Tibial artery (tissue), 4 donors: ENCODE measurements around the gene RERE.
A peak's percentile ranks its signal among the peaks of the same experiment; 100 is the strongest.

ENCODE experiments used
- DNase-seq, 2 donors: peaks; one replicate each; pipeline ENCODE4 v3.0.0-alpha.2; 2019
- H3K27ac ChIP-seq, 2 donors: fragments of 200-600 bp; sonication (generic) in 1 of 2; 1 replicate in 1 of 2; 2 replicates in 1 of 2; pipeline ENCODE4 v1.5.1; 2018 to 2019; ENCODE audit warnings: mild to moderate bottlenecking in 1 of 2
- H3K27me3 ChIP-seq, 2 donors: fragments of 200-600 bp; sonication (generic) in 1 of 2; one replicate each; pipeline versions ENCODE4 v1.5.1 to v1.6.0; 2016 to 2019
- H3K36me3 ChIP-seq, 3 donors: fragments of 200-600 bp; sonication (generic) in 2 of 3; one replicate each; pipeline ENCODE4 v1.5.1; 2016 to 2019; ENCODE audit warnings: mild to moderate bottlenecking in 2 of 3
- H3K4me1 ChIP-seq, 4 donors: fragments of 200-600 bp; sonication (generic) in 2 of 4; 1 replicate in 3 of 4; 2 replicates in 1 of 4; pipeline ENCODE4 v1.5.1; 2016 to 2019
- H3K4me3 ChIP-seq, 2 donors: fragments of 200-600 bp; sonication (generic) in 1 of 2; 1 replicate in 1 of 2; 2 replicates in 1 of 2; pipeline ENCODE4 v1.5.1; 2018 to 2019; ENCODE audit warnings: mild to moderate bottlenecking in 2 of 2
- H3K9me3 ChIP-seq, 3 donors: fragments of 200-600 bp; sonication (generic) in 1 of 3; one replicate each; pipeline ENCODE4 v1.5.1; 2016 to 2019
- intact Hi-C: fragments of 100-400 bp; cut with DNase I; formaldehyde crosslinking; loops from one replicate; pipeline ENCODE4 v1.15.0; 2023; ENCODE audit warnings: low total_unique reads
- TF ChIP-seq, protein P1 (sequence below), 2 experiments: fragments of 200-600 bp in 1 of 2; fragments of 450-650 bp in 1 of 2; IDR thresholded peaks; one replicate each; pipeline ENCODE4 v1.5.1; 2017 to 2019; ENCODE audit warnings: antibody characterized with exemption in 2 of 2, mild to moderate bottlenecking in 1 of 2, moderate library complexity in 1 of 2

RERE gene

DNA sequence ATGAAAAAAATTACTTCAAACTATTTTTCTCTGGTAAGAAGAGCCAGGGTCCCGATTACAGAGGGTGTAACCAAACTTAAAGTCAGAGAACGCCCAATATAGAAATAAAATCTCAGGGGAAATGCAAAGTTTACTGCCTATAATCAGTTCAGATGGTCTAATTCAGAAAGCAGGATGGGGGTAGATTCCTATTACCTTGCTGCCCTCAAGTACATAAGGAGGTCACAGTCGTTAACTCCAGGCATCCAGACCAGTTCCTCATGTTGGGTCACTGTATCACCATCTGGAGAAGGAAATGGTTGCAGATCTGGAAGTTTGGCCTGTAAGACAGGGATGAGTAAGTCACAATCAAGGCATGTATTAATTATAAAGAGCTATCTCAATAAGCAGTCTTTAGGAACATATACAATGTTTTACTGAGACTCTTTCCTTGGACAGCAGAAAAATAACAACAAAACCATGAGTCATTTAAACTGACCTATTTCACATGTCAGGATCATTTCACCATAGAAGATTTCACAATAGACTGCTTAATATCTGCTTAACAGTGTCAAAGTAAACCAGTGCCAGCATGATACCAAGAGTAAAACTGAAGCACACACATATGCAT lies 320.1 kb downstream of the RERE start:
- H3K9me3 ChIP-seq, result no peaks in the 10 kb centered on the region
- no peaks in the 10 kb centered on the region for H3K27me3 ChIP-seq
- peak overlapping the region; percentile 41 to 67 for H3K27ac ChIP-seq

DNA sequence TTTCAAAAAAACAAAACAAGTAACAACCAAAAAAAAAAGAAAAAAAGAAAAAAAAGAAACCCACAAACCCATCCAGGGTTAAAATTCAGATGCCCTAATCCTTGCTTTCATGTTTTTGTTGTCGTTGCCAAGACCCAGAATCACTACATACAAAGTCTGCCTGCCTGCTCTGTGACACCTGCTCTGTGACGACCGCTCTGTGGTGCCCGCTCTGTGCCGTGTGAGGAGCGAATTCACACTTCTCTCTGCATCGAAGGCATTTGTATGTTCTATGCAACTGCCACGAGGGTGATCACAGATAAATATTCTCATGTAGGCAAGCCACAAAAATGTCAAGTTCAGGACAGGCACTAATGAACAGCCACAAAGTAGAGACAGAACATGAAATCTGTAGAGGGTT lies 321.0 kb downstream of the RERE start:
- H3K9me3 ChIP-seq, result no peaks in the 10 kb centered on the region
- H3K36me3 ChIP-seq, result peaks cover 0 to 27% (median 9%) of the 10 kb centered on the region in 3 donors
- H3K27ac ChIP-seq, result peak overlapping the region; percentile 41 to 67
- no peak overlapping the region for H3K4me3 ChIP-seq
- intact Hi-C loops, result no loop called here
- no peaks in the 10 kb centered on the region for H3K27me3 ChIP-seq
- peaks cover 0 to 23% (median 15%) of the 10 kb centered on the region in 4 donors for H3K4me1 ChIP-seq
- TF ChIP-seq, protein P1, sequence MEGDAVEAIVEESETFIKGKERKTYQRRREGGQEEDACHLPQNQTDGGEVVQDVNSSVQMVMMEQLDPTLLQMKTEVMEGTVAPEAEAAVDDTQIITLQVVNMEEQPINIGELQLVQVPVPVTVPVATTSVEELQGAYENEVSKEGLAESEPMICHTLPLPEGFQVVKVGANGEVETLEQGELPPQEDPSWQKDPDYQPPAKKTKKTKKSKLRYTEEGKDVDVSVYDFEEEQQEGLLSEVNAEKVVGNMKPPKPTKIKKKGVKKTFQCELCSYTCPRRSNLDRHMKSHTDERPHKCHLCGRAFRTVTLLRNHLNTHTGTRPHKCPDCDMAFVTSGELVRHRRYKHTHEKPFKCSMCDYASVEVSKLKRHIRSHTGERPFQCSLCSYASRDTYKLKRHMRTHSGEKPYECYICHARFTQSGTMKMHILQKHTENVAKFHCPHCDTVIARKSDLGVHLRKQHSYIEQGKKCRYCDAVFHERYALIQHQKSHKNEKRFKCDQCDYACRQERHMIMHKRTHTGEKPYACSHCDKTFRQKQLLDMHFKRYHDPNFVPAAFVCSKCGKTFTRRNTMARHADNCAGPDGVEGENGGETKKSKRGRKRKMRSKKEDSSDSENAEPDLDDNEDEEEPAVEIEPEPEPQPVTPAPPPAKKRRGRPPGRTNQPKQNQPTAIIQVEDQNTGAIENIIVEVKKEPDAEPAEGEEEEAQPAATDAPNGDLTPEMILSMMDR (IDR thresholded peaks at IDR 0.05), result no peak
- DNase-seq, result no peak

More for the DNA sequence above, 320.1 kb downstream of the RERE start:
- Histone ChIP-seq H3K36me3 (peaks cover 0 to 27% (median 9%) of the 10 kb centered on the region in 3 donors), H3K4me1 (peaks cover 0 to 23% (median 15%) of the 10 kb centered on the region in 4 donors), H3K4me3 (no peak overlapping the region)
- intact Hi-C loops, result no loop called here
- TF ChIP-seq, protein P1 (IDR thresholded peaks at IDR 0.05), result no peak
- DNase-seq, result no peak

- Histone ChIP-seq H3K27ac (peak overlapping the region; percentile 41 to 67), H3K36me3 (peaks cover 0 to 27% (median 9%) of the 10 kb centered on the region in 3 donors), H3K4me1 (peaks cover 0 to 23% (median 16%) of the 10 kb centered on the region in 4 donors), H3K9me3 (no peaks in the 10 kb centered on the region), H3K4me3 (no peak overlapping the region), H3K27me3 (no peaks in the 10 kb centered on the region)
- no peak for DNase-seq
- TF ChIP-seq, protein P1 (IDR thresholded peaks at IDR 0.05), result no peak
- intact Hi-C loops, result no loop called here
Measured at GRCh38 chr1:8495928-8496401, 321.5 kb downstream of the RERE start.

GRCh38 chr1:8494681-8495080 lies 322.8 kb downstream of the RERE start:
- TF ChIP-seq, protein P1 (IDR thresholded peaks at IDR 0.05), result no peak
- intact Hi-C loops, result no loop called here
- H3K36me3 ChIP-seq, result peaks cover 0 to 27% (median 9%) of the 10 kb centered on the region in 3 donors
- H3K27me3 ChIP-seq, result no peaks in the 10 kb centered on the region
- no peak overlapping the region for H3K27ac ChIP-seq
- no peak for DNase-seq
- no peaks in the 10 kb centered on the region for H3K9me3 ChIP-seq
- H3K4me1 ChIP-seq, result peaks cover 0 to 23% (median 16%) of the 10 kb centered on the region in 4 donors
- H3K4me3 ChIP-seq, result no peak overlapping the region

DNA sequence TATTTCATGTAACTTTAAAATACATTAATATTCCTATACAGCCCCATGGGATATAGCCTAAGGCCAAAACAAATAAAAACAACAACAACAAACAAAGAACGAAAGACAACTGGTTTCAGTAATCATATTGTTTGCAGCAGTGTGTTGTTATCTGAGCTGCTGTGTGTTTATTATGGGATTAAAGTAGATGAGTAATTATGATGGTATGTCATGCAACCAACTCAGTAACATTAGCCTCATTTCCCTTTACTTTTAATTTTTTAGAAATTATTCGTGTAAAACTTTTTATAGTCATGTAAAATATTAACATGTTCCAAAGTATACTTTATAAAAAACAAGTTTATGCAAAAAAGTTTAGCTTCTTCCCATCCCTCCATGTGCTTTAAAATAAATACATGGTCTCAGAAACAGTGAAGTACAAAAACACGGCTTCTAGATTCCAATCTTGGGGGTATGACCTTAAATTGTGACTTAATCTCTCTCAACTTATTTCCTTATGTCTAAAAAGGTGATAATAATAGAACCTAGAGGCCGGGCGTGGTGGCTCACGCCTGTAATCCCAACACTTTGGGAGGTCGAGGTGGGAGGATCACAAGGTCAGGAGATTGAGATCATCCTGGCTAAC lies 323.4 kb downstream of the RERE start:
- H3K27me3 ChIP-seq, result no peaks in the 10 kb centered on the region
- no peak overlapping the region for H3K4me3 ChIP-seq
- intact Hi-C loops, result no loop called here
- peaks cover 0 to 27% (median 9%) of the 10 kb centered on the region in 3 donors for H3K36me3 ChIP-seq
- peaks cover 0 to 23% (median 16%) of the 10 kb centered on the region in 4 donors for H3K4me1 ChIP-seq
- TF ChIP-seq, protein P1 (IDR thresholded peaks at IDR 0.05), result no peak
- H3K27ac ChIP-seq, result no peak overlapping the region
- H3K9me3 ChIP-seq, result no peaks in the 10 kb centered on the region
- DNase-seq, result no peak
